Stimulated activated CD8-positive, alpha-beta memory T cell treated with anti-CD3 and anti-CD28 coated beads, Interleukin-2, amount 100 ng/mL, for 48 hours (primary cell): ENCODE data around the gene BNC2.

Source experiments
- DNase-seq, 2 donors: peaks; one replicate each; pipeline ENCODE4 v3.0.0-alpha.2; 2020; ENCODE audit warnings: low read depth in 2 of 2

The BNC2 gene

GRCh38 chr9:16755467-16756160, 114.9 kb downstream of the BNC2 start:
- DNase-seq = no peak

DNA sequence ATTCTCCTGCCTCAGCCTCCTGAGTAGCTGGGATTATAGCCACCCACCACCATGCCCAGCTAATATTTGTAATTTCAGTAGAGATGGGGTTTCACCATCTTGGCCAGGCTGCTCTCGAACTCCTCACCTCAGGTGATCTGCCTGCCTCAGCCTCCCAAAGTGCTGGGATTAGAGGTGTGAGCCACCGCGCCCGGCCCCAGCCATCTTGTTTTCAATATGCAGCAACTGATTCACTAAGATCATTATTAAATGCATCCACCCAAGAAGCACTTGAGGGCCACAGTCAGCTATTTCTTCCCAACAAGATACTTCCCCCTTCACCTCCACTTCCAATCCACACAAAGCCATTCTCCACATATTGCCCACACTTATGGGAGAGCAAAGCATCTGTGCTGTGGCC, 115.8 kb downstream of the BNC2 start:
- DNase-seq = no peak

- no peak for DNase-seq
Measured at GRCh38 chr9:16753256-16753655, 117.2 kb downstream of the BNC2 start.

DNA sequence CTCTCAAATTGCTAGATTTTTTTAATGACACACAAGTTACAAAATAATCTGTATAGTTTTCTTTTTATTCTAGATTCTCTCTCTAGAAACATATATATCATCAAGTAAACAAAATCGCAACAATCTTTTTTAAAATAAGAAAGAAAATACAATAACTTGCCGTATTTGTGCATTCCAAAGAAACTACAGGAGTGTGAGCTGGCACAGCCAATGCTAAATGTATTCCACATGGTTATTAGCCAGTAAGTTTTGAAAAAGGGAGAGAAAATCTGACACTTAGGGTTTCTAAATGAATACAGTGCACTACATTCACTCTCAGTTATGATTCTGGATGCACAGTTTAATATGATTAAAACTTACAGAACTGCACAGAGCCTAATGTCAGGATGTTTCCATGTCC, 117.9 kb downstream of the BNC2 start:
- no peak for DNase-seq

GRCh38 chr9:16750553-16750952, 119.9 kb downstream of the BNC2 start:
- DNase-seq = no peak

DNA sequence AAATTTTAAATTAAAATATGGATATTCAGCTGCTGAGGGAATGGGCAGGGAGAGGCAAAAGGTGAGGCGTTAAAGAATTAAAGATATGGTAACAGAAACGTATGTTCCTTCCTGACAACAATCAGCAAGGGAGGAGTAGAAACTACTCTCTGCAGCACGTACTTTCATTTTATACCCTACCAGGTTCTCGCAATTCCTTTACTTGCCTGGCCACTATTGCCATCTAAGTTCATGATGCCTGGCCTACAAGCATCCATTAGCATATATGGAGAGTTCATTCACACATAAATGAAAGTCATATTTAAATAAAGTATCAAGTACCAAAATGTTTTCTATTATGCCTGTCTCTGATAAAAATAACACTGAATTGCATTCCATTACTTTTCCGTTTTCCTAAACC, 125.1 kb downstream of the BNC2 start:
- no peak for DNase-seq

- no peak for DNase-seq
Measured at GRCh38 chr9:16744394-16744793, 126.1 kb downstream of the BNC2 start.

DNA sequence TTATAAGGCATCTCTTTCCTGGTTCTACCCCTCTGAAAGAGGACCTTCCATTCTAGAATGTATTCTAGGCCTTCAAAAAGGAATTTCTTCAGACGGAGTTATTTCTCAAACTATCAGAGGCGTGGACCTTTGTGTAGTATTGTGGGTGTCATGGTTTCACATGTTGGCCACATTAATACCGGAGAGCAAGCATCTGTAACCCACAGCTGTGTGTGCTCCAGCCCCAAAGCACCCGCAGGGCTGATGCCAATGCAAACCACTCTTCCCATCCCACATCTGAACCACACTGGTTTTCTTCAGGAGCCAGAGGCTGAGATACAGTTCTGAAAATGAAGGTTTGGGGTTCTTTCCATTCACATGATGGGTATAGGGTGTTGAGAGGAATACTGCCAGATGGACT, 127.1 kb downstream of the BNC2 start:
- DNase-seq = no peak

DNA sequence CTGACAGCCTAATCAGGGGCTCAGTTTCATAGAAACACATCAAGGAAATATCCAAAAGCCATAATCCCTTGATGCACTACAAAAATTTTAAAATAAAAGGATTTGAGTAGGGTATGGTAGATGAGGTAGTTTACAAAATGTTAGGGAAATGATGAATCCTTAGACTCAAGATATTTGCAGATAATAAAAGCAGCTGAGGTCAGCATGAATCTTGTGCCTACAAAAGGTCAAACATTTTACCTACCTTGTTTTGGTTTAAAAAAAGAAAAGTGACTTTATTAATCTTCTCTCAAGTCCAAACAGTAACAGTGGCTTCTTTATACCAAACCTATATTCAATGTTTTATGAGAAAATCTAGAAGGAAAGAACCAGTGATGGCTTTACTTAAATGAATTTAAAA, 135.5 kb downstream of the BNC2 start:
- DNase-seq = no peak

- no peak for DNase-seq
Measured at GRCh38 chr9:16732546-16732945, 137.9 kb downstream of the BNC2 start.

- DNase-seq = no peak
Measured at GRCh38 chr9:16730162-16730561, 140.3 kb downstream of the BNC2 start.

DNA sequence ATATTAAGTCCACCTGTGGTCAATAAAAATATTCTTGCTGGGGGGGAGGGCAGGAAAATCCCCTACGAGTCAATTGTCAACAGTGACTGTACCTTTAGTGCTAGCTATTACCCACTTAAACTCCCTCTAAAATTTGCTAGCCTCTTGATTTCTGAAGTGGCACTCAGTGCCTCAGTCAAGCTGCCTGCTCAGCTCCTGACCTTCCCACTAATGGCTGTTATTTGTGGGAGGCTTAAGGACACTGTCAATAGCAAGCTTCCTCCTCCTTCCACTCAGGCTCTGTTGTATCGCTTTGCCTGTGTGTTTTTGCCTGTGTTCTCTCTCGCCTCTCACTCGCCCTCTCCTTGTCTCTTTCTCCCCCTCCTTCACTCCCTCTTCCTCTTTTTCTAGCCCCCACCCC, 140.8 kb downstream of the BNC2 start:
- no peak for DNase-seq

DNA sequence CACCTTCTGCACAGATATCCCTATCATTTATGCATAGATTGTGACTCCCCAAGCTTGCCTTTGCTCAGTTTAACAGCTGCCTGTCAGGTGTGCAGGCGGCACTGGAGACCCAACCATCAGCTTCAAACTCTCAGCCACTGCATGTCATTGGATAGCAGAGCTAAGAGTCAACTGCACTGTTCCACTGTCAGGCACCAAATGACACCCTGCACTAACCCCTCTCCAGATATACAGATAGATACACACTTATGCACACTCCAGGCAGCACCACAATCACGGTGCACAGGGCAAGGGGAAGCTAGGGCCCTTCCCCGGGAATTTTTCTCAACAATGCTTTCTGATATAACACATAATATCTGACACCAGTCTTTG, 142.3 kb downstream of the BNC2 start:
- DNase-seq = no peak

DNA sequence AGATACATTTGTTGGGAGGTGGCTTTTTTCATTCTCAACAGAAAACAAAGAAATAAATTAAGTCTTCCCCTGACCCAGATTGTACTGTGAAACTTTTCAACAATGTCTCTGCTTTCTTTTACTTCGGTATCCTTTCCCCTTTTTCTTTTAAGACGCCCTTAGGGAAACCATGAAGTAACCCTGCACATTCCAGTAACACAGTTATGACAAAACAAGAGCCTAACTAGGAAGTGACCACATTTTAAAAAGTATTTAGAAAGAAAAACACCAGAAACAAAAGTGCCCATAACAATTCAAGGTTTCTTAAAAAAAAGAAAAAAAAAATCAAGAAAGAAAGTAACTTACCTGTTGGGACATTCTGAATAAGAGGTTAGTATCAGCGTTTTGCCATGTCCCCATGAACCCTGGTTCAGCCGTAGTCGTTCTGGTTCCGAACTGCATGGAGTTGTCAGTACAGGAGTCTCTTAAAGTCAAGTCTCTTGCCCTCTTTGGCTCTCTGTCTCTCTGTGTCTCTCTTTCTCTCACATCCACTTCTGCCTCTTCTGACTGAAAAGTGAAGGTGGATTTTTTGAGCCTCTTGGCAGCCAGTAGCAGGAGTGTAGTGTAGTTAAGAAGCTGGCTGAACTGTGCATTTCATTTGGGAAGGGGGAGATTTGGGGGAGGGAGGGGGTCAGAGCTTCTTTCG, 142.9 kb downstream of the BNC2 start:
- DNase-seq = no peak

GRCh38 chr9:16726718-16727451, 143.6 kb downstream of the BNC2 start:
- DNase-seq = no peak

DNA sequence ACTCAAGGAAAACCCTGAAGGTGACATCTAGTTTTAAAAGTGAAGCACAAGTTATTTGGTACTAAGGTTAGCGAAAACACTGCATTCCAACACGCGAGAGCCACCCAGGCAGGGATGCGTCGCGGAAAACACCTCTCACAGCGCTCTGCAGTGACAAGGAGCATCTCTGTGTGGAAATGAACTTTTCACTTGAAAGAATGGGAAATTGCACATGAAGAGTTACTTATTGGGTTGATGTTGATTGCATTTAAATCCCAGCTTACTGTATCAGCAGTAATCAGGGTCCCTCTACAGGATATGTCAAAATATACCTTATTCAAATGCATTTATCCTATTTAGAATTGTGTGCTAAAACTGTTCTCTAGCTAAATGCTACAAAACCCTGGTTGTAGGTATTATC, 144.4 kb downstream of the BNC2 start:
- no peak for DNase-seq

DNA sequence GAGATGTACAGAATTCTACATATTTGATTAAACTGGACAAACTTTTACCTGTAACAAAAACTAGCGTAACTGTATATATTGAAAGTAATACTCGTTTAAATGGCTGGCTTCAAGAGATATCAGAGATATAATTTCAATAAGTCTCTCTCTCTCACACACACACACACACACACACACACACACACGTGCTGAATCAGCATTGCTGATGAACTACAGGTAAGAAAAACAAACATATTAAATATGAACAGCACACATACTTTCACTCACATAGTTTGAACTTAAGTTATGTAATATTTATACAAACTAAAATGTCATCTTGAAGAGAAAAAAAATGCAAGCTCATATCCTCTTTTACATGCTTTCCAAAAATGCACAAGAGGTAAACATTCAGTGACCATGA, 145.4 kb downstream of the BNC2 start:
- DNase-seq = no peak

GRCh38 chr9:16721972-16722371, 148.5 kb downstream of the BNC2 start:
- DNase-seq = no peak

DNA sequence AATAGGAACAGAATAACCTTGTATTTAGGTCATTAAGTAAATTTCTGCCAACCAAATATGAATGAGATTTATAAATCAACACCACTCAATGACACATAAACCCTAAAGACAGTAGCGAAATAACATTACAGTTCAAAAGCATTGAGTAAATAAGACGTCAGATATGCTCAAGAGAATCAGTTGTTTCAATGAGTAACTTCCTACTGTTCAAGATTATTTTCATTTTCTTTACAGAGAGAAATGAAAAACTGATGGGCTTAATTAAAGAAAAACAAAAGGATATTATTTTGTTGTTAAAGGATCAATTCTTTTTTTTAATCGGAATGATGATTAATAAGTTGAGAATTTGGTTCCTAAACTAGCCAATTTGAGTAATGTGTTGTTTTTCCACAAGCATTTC, 150.1 kb downstream of the BNC2 start:
- no peak for DNase-seq

DNA sequence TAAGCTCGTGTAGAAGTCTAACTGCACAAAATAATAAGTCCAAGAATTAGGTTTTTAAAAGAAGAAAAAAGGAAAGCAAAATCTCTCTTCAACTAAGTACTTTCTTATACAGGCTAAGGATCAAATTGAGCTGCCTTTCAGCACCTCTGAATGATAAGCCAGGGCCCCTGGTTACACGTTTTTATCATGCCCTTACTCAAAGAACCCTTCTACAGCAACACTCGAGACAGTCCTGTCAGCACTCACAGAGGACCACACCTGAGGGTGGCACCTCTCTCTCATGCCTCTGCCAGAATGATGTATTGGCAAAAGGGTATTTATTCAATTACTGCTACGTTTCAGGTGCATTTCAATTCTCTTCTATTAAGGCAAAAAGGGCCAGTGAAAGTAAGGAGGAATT, 150.5 kb downstream of the BNC2 start:
- no peak for DNase-seq

GRCh38 chr9:16718952-16719351, 151.5 kb downstream of the BNC2 start:
- DNase-seq = no peak

DNA sequence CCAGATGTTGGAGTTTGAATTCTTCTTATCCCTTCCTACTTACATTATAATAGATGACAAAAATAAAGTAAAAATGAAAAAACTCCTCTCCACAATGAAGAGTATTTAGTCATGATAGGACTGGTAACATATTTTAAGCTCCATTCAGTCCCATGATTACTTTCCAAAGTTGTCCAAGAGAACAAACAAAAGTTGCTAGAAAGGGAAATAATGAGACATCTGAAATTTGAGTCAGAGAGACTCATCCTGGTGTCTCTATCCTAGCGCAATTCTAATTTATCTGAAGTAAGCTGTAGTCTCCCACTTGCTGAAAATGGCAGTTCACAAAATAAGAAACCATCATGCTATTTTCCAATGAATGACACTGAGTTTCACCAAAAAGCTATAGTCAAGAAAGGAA, 152.2 kb downstream of the BNC2 start:
- no peak for DNase-seq

- no peak for DNase-seq
Measured at GRCh38 chr9:16716601-16717000, 153.9 kb downstream of the BNC2 start.
